Measurements from ENCODE around the gene UBQLN1. TPM values are rescaled to one million over a fixed set of nuclear protein-coding genes. Genes with fewer than 3 reads are reported as not detected.
A peak's percentile ranks its signal among the peaks of the same experiment; 100 is the strongest.

The UBQLN1 gene
- total and polyA plus RNA-seq, 9 of the 15 experiments (the other 6 are each of a cell fraction or from before 2014, with no cell fraction given) = 7.5 to 120 (median 52.8) TPM

- TF ChIP-seq ZNF655 (CRISPR knock-in tag; IDR thresholded peaks at IDR 0.05) (no peak), ZNF232 (CRISPR knock-in tag; IDR thresholded peaks at IDR 0.05) (no peak), NR2C1 (IDR thresholded peaks at IDR 0.05) (no peak), NR2C1 (tag; IDR thresholded peaks at IDR 0.05) (0 out of 2 replicates have a peak, but pooled peaks have one; percentile 27), ZNF347 (CRISPR knock-in tag; IDR thresholded peaks at IDR 0.05; ENCODE audit: low read depth) (no peak), EWSR1 (IDR thresholded peaks at IDR 0.05; ENCODE audit: borderline replicate concordance, low read depth, partially characterized antibody) (no peak), ZNF444 (CRISPR knock-in tag; IDR thresholded peaks at IDR 0.05) (no peak), ZNF668 (CRISPR knock-in tag; IDR thresholded peaks at IDR 0.05) (no peak), POLR2A (conservative IDR thresholded peaks at IDR 0.05) (peak; percentile 85), CBFA2T2 (conservative IDR thresholded peaks at IDR 0.05) (no peak), NCOA1 (IDR thresholded peaks at IDR 0.05; ENCODE audit: low read depth) (no peak), KAT7 (CRISPR knock-in tag; IDR thresholded peaks at IDR 0.05; ENCODE audit: borderline replicate concordance) (peak; percentile 97), ZFP30 (CRISPR knock-in tag; IDR thresholded peaks at IDR 0.05; ENCODE audit: borderline replicate concordance) (no peak), ARID3A (IDR thresholded peaks at IDR 0.05; ENCODE audit: borderline replicate concordance, low read depth, low read length) (no peak), SMAD4 (CRISPR knock-in tag; conservative IDR thresholded peaks at IDR 0.05) (no peak; the same call in 1 of the 2 replicates), MED1 (CRISPR knock-in tag; IDR thresholded peaks at IDR 0.05; ENCODE audit: borderline replicate concordance) (no peak), SIRT6 (IDR thresholded peaks at IDR 0.05; ENCODE audit: low read depth, low read length) (no peak), NONO (IDR thresholded peaks at IDR 0.05; ENCODE audit: low read depth in 2 of 2, low read length in 1 of 2) (peak in 1 of 2 experiments; percentile 42; a peak in 1 of 4 replicates)
- TF ChIP-seq, protein P1, sequence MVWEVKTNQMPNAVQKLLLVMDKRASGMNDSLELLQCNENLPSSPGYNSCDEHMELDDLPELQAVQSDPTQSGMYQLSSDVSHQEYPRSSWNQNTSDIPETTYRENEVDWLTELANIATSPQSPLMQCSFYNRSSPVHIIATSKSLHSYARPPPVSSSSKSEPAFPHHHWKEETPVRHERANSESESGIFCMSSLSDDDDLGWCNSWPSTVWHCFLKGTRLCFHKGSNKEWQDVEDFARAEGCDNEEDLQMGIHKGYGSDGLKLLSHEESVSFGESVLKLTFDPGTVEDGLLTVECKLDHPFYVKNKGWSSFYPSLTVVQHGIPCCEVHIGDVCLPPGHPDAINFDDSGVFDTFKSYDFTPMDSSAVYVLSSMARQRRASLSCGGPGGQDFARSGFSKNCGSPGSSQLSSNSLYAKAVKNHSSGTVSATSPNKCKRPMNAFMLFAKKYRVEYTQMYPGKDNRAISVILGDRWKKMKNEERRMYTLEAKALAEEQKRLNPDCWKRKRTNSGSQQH (CRISPR knock-in tag; IDR thresholded peaks at IDR 0.05) = no peak
- TF ChIP-seq, protein P2, sequence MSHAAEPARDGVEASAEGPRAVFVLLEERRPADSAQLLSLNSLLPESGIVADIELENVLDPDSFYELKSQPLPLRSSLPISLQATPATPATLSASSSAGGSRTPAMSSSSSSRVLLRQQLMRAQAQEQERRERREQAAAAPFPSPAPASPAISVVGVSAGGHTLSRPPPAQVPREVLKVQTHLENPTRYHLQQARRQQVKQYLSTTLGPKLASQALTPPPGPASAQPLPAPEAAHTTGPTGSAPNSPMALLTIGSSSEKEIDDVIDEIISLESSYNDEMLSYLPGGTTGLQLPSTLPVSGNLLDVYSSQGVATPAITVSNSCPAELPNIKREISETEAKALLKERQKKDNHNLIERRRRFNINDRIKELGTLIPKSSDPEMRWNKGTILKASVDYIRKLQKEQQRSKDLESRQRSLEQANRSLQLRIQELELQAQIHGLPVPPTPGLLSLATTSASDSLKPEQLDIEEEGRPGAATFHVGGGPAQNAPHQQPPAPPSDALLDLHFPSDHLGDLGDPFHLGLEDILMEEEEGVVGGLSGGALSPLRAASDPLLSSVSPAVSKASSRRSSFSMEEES (CRISPR knock-in tag; IDR thresholded peaks at IDR 0.05) = no peak
- TF ChIP-seq, protein P3, sequence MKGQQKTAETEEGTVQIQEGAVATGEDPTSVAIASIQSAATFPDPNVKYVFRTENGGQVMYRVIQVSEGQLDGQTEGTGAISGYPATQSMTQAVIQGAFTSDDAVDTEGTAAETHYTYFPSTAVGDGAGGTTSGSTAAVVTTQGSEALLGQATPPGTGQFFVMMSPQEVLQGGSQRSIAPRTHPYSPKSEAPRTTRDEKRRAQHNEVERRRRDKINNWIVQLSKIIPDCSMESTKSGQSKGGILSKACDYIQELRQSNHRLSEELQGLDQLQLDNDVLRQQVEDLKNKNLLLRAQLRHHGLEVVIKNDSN (CRISPR knock-in tag; IDR thresholded peaks at IDR 0.05) = no peak
These were observed at the start of gene UBQLN1 (continued) for GRCh38 chr9:83707768-83708514.

All from K562 (cell line).